NCI-H1930 (cell line): Measurements from ENCODE around the gene FBLN1.
"Not testable (repeated sequence)": the region's sequence is repeated elsewhere in the genome, so short reads cannot be mapped to it uniquely, and the experiment has no call there.

Experiments
- DNase-seq, 2 experiments: peaks; one replicate each; lab custom pipeline; 2025; lab: John Stamatoyannopoulos, UW

Gene FBLN1

DNA sequence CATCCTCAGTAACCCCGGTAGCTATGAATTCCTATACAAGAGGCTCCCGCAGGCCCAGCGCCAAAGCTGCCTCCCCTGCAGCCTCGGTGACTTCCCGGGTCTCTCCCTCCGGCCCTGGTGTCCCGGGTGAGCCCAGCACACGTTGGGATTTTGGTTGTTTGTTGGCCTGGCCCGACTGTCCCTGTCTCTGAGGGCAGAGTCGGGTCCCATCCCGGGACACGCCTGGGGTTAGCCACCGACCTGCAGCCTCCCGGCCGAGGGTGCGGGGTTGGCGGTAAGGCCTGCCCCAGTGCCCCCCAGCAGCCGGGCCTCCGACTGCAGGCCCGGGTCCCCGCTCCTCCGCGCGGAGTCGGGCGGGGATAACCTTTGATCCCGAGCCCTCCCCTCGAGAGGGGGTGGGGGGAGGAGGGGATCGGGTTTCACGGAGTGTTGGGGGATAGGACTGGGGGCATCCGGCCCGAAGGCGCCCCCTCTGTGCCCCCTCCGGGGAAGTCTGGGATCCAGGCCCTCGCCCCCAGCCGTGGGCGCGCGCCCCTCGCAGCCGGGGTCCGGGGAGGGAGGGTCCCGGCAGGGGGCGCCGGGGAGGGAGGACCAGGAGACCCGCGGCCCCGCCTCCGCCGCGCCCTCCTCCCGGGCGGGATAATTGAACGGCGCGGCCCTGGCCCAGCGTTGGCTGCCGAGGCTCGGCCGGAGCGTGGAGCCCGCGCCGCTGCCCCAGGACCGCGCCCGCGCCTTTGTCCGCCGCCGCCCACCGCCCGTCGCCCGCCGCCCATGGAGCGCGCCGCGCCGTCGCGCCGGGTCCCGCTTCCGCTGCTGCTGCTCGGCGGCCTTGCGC, at the start of gene FBLN1:
Gene FBLN1 (plus strand): TSS at position 669 of the 835 bp plus-strand sequence. CDS start 103 bp downstream, at position 772.
- peak; percentile 28 to 62 for DNase-seq

GRCh38 chr22:45453764-45454163, 48.9 kb upstream of the FBLN1 start:
- DNase-seq: no peak

GRCh38 chr22:45454275-45454674, 48.4 kb upstream of the FBLN1 start:
- DNase-seq: no peak

DNA sequence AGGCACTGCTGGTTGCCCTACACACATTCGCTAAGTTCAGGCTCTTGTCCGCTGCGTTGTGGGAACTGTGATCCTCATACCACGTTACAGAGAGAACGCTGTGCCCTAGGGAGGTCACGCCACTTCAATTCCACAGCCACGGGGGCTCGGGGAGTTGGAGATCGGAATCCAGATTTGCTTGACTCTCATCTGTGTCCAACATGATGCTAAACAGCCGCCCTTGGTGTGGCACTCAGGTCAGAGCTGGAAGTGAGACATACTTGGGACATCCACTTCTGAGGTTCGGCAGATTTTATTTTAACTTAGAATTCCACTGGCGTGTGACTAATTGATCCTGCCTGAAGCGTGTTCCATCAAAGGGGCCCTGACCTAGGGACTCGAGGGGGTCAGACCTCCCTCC, 47.5 kb upstream of the FBLN1 start:
- no peak for DNase-seq

- no peak for DNase-seq
These were observed 47.1 kb upstream of the FBLN1 start for GRCh38 chr22:45455621-45456020.

GRCh38 chr22:45456811-45457210, 45.9 kb upstream of the FBLN1 start:
- no peak for DNase-seq

DNA sequence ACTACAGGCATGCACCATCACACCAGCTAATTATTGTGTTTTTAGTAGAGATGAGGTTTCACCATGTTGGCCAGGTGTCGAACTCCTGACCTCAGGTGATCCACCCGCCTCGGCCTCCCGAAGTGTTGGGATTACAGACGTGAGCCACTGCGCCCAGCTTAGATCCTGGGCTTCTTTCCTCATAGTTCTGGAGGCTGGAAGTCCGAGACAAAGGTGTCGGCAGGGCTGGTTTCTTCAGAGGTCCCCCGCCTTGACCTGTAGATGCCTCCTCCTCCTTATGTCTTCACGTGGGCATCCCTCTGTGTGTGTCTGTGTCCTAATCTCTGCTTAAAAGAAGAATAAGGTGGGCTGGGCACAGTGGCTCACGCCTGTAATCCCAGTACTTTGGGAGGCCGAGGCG, 44.2 kb upstream of the FBLN1 start:
- DNase-seq: no peak

DNA sequence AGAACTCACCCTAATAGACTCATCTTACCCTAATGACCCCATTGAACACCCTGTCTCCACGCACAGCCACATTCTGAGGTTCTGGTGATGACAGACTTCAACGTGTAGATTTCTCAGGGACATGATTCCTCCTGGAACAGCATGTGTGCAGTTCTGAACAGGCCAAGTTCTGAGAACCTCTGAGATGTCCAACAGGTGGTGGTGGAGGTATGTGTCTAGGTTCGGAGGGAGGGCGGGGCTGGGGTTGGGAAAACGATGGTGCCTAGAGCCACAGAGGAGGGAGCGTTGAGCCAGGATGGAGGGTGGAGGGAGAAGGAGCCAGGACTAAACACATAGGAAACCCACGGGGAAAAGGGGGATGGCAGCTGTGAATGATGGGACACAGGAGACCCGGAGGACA, 43.4 kb upstream of the FBLN1 start:
- DNase-seq: no peak

DNA sequence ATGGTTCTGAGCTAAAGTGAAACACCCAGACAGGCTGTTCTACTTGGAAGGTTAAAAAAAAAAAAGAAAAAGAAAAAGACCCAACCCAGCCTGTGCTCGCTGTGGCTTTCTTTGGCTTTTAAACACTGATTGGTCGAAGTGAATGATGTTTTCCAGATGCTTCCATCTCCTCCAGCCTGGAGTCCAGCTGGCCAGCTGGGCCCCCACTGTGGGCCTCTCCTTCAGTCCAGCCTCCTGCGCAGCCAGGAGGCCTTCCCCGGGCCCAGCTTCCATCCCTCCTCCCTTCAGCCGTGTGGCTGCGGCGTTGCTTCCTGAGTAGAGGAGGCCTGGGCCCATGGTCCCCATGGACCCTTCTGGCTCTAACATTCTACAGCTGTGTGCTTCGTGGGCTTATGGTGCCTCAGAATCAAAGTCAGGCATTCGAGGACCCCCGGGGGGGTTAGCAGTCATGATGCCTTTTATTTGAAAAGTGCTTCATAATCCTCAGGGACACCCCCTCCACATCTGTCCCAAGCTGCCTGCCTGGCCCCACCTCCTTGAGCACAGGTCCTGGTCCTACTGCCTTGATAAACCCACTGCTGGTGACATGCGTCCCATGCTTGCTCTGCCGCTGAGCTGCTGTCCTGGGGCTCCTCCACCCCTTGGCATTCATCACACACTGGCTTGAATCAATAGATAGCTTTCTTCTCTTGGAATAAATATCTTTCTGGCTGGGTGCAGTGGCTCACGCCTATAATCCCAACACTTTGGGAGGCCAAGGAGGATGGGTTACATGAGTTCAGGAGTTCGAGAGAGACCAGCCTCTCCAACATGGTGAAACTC, 42.2 kb upstream of the FBLN1 start:
- no peak for DNase-seq

DNA sequence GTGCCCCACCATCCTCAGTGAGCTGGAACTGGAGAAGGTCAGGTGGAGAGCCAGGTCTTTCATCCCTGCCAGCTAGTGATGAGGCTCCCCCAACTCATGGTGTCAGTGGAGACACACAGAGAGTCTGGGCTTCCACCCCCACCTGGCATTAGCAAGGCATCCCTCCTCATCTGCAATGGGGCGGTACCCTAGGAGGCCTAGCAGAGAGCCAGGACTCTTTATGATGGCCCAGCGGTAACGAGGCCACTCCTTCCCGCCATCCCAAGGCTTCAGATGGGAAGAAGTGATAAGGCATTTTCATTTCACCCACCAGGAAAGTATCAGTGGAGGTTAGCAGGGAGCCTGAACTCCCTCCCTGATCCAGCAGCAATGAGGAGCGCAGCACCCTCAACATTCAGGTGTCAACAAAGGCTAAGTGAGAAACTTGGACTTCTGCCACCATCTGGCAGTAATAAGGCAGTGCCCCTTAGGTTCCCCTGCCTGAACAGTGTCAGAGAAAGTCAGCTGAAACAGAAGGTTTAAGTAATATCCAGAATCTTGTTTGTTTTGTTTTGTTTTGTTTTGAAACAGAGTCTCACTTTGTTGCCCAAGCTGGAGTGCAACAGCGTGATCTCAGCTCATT, 40.5 kb upstream of the FBLN1 start:
- no peak for DNase-seq

DNA sequence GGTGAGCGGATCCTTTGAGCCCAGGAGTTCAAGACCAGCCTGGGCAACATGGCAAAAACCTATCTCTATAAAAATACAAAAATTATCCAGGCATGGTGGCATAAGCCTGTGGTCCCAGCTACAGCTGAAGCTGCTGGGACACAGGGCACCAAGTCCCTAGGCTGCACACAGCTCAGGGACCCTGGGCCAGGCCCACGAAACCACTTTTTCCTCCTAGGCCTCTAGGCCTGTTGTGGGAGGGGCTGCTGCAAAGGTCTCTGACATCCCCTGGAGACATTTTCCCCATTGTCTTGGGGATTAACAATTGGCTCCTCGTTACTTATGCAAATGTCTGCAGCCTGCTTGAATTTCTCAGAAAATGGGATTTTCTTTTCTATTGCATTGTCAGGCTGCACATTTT, 39.0 kb upstream of the FBLN1 start:
- not testable (repeated sequence) for DNase-seq

GRCh38 chr22:45465633-45466032, 37.0 kb upstream of the FBLN1 start:
- DNase-seq: no peak

GRCh38 chr22:45468872-45469271, 33.8 kb upstream of the FBLN1 start:
- DNase-seq: no peak

- DNase-seq: no peak
These were observed 33.2 kb upstream of the FBLN1 start for GRCh38 chr22:45469281-45470073.

GRCh38 chr22:45470871-45471270, 31.8 kb upstream of the FBLN1 start:
- no peak for DNase-seq

GRCh38 chr22:45472426-45472825, 30.3 kb upstream of the FBLN1 start:
- DNase-seq: no peak

DNA sequence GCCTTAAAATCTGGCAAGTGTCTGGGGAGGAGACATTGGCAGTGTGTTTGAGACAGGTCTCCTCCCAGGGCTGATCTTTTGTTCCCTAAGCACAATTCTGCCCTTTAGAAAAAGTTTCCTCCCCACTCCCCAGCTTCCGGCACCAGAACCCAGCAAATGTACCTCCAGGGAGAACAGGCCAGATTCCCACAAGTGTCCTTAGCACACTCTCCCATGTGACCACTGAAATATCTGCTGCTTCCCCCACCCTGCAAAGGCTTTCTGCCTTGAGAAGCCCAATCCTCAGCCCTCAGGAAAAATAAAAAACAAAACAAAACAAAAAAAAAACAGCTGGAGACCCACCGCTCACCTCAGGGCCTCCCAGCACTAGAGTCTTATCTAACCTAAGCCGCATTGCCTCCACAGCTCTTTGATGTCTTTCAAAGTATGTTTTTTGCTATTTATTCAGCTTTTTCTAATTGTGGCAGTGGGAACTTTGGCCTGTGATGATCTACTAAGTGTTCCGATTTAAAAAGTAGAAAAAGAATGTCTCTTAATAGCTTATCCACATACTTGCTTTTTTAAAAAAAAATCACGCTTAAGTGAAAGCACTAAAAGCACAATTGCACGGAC, 29.0 kb upstream of the FBLN1 start:
- no peak for DNase-seq

GRCh38 chr22:45475063-45475747, 27.5 kb upstream of the FBLN1 start:
- no peak for DNase-seq

- DNase-seq: no peak
These were observed 26.7 kb upstream of the FBLN1 start for GRCh38 chr22:45475851-45476514.

GRCh38 chr22:45476814-45477213, 25.9 kb upstream of the FBLN1 start:
- no peak for DNase-seq
